Suprapubic skin (tissue), 4 donors: ENCODE data around the gene FHL5. TPM values are rescaled to one million over a fixed set of nuclear protein-coding genes. Genes with fewer than 3 reads are reported as not detected.

Experiments used
- DNase-seq, 2 donors: peaks; one replicate each; pipeline ENCODE4 v3.0.0-alpha.2; 2019; ENCODE audit warnings: low spot score in 2 of 2
- H3K27ac ChIP-seq: fragments of 200-600 bp; sonication (generic); one replicate; pipeline ENCODE4 v1.5.1; 2019
- H3K27me3 ChIP-seq: fragments of 200-600 bp; sonication (generic); one replicate; pipeline ENCODE4 v1.5.1; 2019
- H3K36me3 ChIP-seq: fragments of 200-600 bp; sonication (generic); one replicate; pipeline ENCODE4 v1.5.1; 2019
- H3K4me1 ChIP-seq: fragments of 200-600 bp; sonication (generic); one replicate; pipeline ENCODE4 v1.5.1; 2019
- H3K4me3 ChIP-seq: fragments of 200-600 bp; sonication (generic); one replicate; pipeline ENCODE4 v1.5.1; 2019; ENCODE audit warnings: mild to moderate bottlenecking
- H3K9me3 ChIP-seq: fragments of 200-600 bp; sonication (generic); one replicate; pipeline ENCODE4 v1.5.1; 2019
- CTCF ChIP-seq, 2 donors: fragments of 200-600 bp in 1 of 2; fragments of 450-650 bp in 1 of 2; sonication (generic) in 1 of 2; IDR thresholded peaks; one replicate each; pipeline ENCODE4 v1.5.1; 2016 to 2019; ENCODE audit warnings: antibody characterized with exemption in 2 of 2, mild to moderate bottlenecking in 1 of 2, moderate library complexity in 1 of 2
- EP300 ChIP-seq: sonication (generic); formaldehyde crosslinking; IDR thresholded peaks from one replicate; pipeline ENCODE4 v1.6.1; 2017; ENCODE audit warnings: antibody characterized with exemption
- POLR2A ChIP-seq, 2 donors: fragments of 450-650 bp; IDR thresholded peaks; one replicate each; pipeline ENCODE4 v1.6.1; 2017; ENCODE audit warnings: antibody characterized with exemption in 2 of 2, mild to moderate bottlenecking in 2 of 2, moderate library complexity in 2 of 2
- POLR2AphosphoS5 ChIP-seq, 3 donors: sonication (generic); formaldehyde crosslinking; IDR thresholded peaks; one replicate each; pipeline ENCODE4 v1.6.1; 2017; ENCODE audit warnings: antibody characterized with exemption in 3 of 3
- WGBS: methylation state at CpG from one replicate; pipeline ENCODE4 v1.1.5; 2018; 5-methylcytosine and 5-hydroxymethylcytosine counted together
- total RNA-seq, 4 donors: library from RNA; depleted of rRNA; stranded (reverse); fragments of >200 nt; gene quantifications; one replicate each; pipeline ENCODE4 v1.1.0, GENCODE V29; 2016

The FHL5 gene
- total RNA-seq, 4 donors from 2014 or later = 2.5 to 12.6 (median 6.9) TPM

GRCh38 chr6:96608074-96608473 lies 45.1 kb downstream of the FHL5 start:
- H3K27ac ChIP-seq = no peak overlapping the region
- H3K4me1 ChIP-seq = no peaks in the 10 kb centered on the region
- DNase-seq = no peak
- no peaks in the 10 kb centered on the region for H3K27me3 ChIP-seq
- no peak overlapping the region for H3K4me3 ChIP-seq
- TF ChIP-seq POLR2AphosphoS5 (IDR thresholded peaks at IDR 0.05) (no peak), CTCF (IDR thresholded peaks at IDR 0.05) (no peak), EP300 (no peak), POLR2A (IDR thresholded peaks at IDR 0.05) (no peak)
- no peaks in the 10 kb centered on the region for H3K36me3 ChIP-seq
- no peaks in the 10 kb centered on the region for H3K9me3 ChIP-seq

DNA sequence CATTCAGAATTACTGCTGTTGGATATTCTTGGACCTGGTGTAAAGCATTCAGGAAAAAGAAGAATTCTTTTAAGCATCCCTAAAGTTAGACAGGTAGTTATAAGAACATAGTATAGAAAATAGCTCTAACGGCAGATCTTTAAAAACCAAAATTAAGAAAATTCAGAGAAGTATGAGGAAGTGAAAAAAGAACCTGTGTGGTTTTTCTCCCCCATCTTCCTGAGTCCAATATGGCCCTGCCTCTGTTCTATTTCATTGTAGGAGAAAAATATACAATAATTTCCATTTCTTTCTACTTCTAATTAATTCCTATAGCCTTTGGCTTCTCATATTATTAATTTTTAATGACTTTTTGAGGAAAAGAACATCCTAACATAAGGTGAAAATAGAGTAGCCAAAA lies 47.1 kb downstream of the FHL5 start:
- H3K4me3 ChIP-seq = no peak overlapping the region
- no peaks in the 10 kb centered on the region for H3K9me3 ChIP-seq
- H3K4me1 ChIP-seq = no peaks in the 10 kb centered on the region
- WGBS = 93% methylated on average over 1 of the region's 1 CpG
- no peaks in the 10 kb centered on the region for H3K36me3 ChIP-seq
- TF ChIP-seq POLR2A (IDR thresholded peaks at IDR 0.05) = no peak
- no peak for TF ChIP-seq EP300
- TF ChIP-seq CTCF (IDR thresholded peaks at IDR 0.05) = no peak
- TF ChIP-seq POLR2AphosphoS5 (IDR thresholded peaks at IDR 0.05) = no peak
- no peak for DNase-seq
- H3K27me3 ChIP-seq = no peaks in the 10 kb centered on the region
- no peak overlapping the region for H3K27ac ChIP-seq

DNA sequence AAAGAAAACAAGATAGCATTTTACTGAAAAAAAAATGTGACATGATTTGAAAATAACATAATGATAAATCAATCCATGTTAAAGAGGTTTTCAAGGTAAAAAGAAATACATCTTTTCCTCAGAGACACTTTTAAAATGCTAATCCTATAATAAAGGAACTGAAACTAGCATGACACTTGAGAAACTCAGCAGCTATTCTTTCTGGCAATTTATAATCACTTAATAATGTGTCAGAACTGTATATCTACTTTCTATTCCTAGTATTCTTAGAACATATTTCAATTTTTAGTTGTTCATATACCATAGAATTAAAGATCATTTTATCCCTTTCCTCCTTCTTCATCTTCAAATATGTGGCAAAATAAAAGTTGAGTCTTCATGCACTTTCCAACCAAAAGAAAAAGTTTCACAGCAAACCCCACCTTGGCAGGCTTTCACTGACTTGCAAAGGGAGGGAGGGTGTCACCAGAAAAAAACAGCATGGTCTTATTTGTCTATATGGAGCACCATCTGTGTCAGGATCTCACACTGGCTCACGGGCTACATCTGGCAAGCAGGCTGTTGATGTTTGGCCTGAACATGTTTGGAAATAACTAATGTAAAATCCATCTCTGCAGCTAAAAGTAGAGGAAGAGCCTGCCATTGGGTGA lies 48.5 kb downstream of the FHL5 start:
- Histone ChIP-seq H3K27me3 (no peaks in the 10 kb centered on the region), H3K27ac (no peak overlapping the region), H3K4me3 (no peak overlapping the region), H3K36me3 (no peaks in the 10 kb centered on the region), H3K9me3 (no peaks in the 10 kb centered on the region), H3K4me1 (no peaks in the 10 kb centered on the region)
- no peak for TF ChIP-seq POLR2AphosphoS5 (IDR thresholded peaks at IDR 0.05)
- no peak for TF ChIP-seq POLR2A (IDR thresholded peaks at IDR 0.05)
- TF ChIP-seq EP300 = no peak
- no peak for TF ChIP-seq CTCF (IDR thresholded peaks at IDR 0.05)
- DNase-seq = no peak
- WGBS = 36% methylated on average over 1 of the region's 1 CpG

DNA sequence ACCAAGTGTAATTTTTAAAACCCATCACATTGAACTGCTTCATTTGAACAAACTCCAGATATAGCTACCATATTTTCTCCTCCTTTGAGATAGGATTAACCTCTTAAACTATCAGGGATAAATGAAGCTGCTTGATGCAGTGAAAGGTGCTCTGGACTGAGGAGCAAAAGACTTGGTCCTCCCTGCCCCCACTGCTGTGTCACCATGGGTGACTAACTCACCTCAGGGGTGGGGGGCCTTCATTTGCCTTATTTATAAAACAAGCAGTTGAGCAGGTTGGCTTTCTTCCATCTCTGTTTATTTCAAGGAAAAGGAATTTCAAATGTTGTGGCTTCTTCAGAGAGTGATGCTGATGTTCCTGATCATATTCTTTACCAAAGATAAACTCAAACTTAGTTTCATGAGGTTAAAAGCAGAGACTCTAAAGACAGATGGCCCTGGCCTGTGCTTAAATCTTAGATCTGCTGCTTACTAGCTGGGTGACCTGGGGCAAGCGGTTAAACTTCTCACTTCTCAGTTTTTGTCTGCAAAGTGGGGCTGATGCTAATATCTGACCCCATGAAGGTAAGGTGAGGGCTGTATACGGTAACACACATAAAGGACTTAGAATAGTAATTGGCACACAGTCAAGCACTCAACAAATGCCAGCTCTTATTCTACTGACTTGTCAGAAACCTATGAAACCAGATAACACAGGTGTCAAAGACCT lies 50.5 kb downstream of the FHL5 start:
- H3K36me3 ChIP-seq = no peaks in the 10 kb centered on the region
- 69% methylated on average over 2 of the region's 2 CpGs for WGBS
- no peaks in the 10 kb centered on the region for H3K9me3 ChIP-seq
- H3K27ac ChIP-seq = no peak overlapping the region
- H3K4me3 ChIP-seq = no peak overlapping the region
- DNase-seq = no peak
- no peaks in the 10 kb centered on the region for H3K27me3 ChIP-seq
- no peaks in the 10 kb centered on the region for H3K4me1 ChIP-seq
- TF ChIP-seq POLR2A (IDR thresholded peaks at IDR 0.05) (no peak), POLR2AphosphoS5 (IDR thresholded peaks at IDR 0.05) (no peak), CTCF (IDR thresholded peaks at IDR 0.05) (no peak), EP300 (no peak)

GRCh38 chr6:96620851-96621250 lies 57.9 kb downstream of the FHL5 start:
- Histone ChIP-seq H3K9me3 (no peaks in the 10 kb centered on the region), H3K27ac (no peak overlapping the region), H3K4me3 (no peak overlapping the region), H3K36me3 (no peaks in the 10 kb centered on the region), H3K27me3 (no peaks in the 10 kb centered on the region), H3K4me1 (no peaks in the 10 kb centered on the region)
- 68% methylated on average over 6 of the region's 6 CpGs for WGBS
- no peak for TF ChIP-seq CTCF (IDR thresholded peaks at IDR 0.05)
- TF ChIP-seq EP300 = no peak
- TF ChIP-seq POLR2A (IDR thresholded peaks at IDR 0.05) = no peak
- no peak for TF ChIP-seq POLR2AphosphoS5 (IDR thresholded peaks at IDR 0.05)
- DNase-seq = no peak
